ENCODE measurements around the gene STEAP3.

The STEAP3 gene

GRCh38 chr2:119308793-119309330, 85.2 kb downstream of the STEAP3 start:
- no peak for TF ChIP-seq CTCF (IDR thresholded peaks at IDR 0.05; ENCODE audit: control insufficient read depth, extremely low read depth, insufficient read depth)
- H3K4me3 ChIP-seq (ENCODE audit: low read depth, low read length) = no peak overlapping the region
- no peak for DNase-seq (ENCODE audit: low read depth)

- no peak overlapping the region for H3K4me3 ChIP-seq (ENCODE audit: low read depth, low read length)
- TF ChIP-seq CTCF (IDR thresholded peaks at IDR 0.05; ENCODE audit: control insufficient read depth, extremely low read depth, insufficient read depth) = no peak
- DNase-seq (ENCODE audit: low read depth) = no peak
These were observed 87.7 kb downstream of the STEAP3 start for GRCh38 chr2:119311371-119311770.

GRCh38 chr2:119311831-119312230, 88.2 kb downstream of the STEAP3 start:
- H3K4me3 ChIP-seq (ENCODE audit: low read depth, low read length) = no peak overlapping the region
- no peak for TF ChIP-seq CTCF (IDR thresholded peaks at IDR 0.05; ENCODE audit: control insufficient read depth, extremely low read depth, insufficient read depth)
- DNase-seq (ENCODE audit: low read depth) = no peak

Measured in LNCaP clone FGC (cell line).